EL (cell line): Measurements from ENCODE around the gene IFITM1.
"Not testable (repeated sequence)": the region's sequence is repeated elsewhere in the genome, so short reads cannot be mapped to it uniquely, and the experiment has no call there.

Experiments used
- DNase-seq: peaks from one replicate; pipeline ENCODE4 v3.0.0-alpha.2; 2016

IFITM1 gene

DNA sequence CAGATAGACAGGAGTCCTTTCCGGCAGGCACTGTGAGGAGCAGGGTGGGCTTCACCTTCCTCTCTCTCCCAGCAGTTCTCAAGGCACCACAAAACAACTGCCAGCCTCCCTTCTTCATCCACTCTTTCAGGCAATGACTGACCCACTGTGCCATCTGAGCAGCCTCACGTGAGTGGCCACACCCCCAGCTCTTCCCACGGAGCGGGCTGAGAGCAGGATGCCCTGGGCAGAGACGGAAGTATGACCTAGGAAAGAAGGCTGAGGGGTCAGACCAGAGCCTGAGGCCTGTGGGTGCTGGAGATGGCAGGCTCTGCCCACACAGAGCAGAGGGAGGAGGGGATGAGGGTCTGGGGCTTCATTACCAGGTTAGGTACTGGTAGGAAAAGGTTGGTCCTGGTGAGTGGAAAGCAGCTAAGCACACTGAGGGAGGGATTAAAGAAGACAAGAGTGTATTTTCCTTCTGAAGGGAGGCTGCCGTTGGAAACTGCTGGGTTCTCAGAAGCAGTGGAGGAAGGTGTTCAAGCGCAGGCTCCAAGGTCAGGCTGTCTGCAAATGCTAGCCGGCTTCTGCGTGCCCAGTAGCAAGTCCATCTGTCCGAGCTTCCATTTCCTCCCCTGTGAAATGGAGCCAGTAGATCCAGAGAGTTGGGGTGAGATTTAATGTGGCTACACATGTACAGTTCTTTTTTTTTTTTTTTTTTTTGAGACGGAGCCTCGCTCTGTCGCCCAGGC is 31.0 kb upstream of the IFITM1 start:
- DNase-seq = no peak

GRCh38 chr11:283405-284104 is 30.3 kb upstream of the IFITM1 start:
- no peak for DNase-seq

- DNase-seq = no peak
Observed at GRCh38 chr11:284105-285020, 29.5 kb upstream of the IFITM1 start.

- no peak for DNase-seq
Observed at GRCh38 chr11:285021-285893, 28.6 kb upstream of the IFITM1 start.

DNA sequence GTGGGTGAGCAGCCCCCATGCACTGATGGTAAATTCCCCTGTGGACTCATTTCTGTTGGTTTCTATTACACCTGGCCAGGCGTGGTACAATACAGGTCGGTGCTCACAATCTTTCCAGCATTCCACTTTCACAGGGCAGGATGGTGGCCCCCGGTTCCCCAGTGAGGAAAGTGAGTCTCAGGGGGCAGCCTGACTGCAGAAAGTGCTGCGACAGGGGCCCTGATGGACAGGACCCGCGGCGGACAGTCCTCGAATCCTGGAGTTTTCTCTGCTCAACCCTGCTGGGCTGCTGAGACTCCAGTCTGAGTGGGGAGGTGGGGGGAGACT is 28.0 kb upstream of the IFITM1 start:
- DNase-seq = no peak

- DNase-seq = not testable (repeated sequence)
Observed at GRCh38 chr11:286977-287820, 26.6 kb upstream of the IFITM1 start.

- DNase-seq = no peak
Observed at GRCh38 chr11:287821-288477, 25.9 kb upstream of the IFITM1 start.

GRCh38 chr11:288478-289397 is 25.1 kb upstream of the IFITM1 start, which contains the start of gene PGGHG:
Gene PGGHG, plus strand, starts transcription at chr11:289126. Its CDS starts 691 bp downstream, at chr11:289817.
- peak; percentile 58 for DNase-seq

GRCh38 chr11:289398-289711 is 24.5 kb upstream of the IFITM1 start:
- DNase-seq = no peak

DNA sequence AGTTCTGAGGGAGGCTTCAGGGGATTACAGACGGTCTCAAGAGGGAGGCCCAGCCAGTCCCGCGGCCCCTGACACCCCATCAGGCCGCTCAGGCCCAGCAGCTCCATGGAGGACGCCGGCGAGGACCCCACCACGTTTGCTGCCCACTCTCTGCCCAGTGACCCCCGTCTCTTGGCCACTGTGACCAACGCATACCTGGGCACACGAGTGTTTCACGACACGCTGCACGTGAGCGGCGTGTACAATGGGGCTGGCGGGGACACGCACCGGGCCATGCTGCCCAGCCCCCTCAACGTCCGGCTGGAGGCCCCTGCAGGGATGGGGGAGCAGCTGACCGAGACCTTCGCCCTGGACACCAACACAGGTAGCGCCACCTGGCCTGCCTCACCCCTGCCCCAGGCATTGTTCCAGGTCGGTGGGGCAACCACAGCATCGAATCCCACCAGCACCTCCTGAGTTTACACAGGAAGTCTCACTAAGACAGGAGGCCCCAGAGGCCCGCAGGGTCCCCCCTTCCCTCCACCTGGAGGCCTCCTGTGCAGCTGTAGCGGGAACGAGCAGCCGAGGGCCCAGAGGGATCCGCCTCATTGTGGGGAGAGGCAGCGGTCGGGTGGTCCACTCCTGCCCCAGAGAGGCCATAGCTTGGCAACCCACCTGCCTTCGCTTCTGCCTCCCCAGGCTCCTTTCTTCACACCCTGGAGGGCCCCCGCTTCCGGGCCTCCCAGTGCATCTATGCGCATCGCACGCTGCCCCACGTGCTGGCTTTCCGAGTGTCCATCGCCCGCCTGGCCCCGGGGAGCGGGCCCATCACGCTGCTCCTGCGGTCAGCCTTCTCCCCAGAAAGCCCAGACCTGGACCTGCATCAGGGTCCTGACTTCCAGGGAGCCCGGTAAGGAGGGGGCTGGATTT is 23.9 kb upstream of the IFITM1 start:
- no peak for DNase-seq

- no peak for DNase-seq
Observed at GRCh38 chr11:290621-291231, 23.1 kb upstream of the IFITM1 start.

DNA sequence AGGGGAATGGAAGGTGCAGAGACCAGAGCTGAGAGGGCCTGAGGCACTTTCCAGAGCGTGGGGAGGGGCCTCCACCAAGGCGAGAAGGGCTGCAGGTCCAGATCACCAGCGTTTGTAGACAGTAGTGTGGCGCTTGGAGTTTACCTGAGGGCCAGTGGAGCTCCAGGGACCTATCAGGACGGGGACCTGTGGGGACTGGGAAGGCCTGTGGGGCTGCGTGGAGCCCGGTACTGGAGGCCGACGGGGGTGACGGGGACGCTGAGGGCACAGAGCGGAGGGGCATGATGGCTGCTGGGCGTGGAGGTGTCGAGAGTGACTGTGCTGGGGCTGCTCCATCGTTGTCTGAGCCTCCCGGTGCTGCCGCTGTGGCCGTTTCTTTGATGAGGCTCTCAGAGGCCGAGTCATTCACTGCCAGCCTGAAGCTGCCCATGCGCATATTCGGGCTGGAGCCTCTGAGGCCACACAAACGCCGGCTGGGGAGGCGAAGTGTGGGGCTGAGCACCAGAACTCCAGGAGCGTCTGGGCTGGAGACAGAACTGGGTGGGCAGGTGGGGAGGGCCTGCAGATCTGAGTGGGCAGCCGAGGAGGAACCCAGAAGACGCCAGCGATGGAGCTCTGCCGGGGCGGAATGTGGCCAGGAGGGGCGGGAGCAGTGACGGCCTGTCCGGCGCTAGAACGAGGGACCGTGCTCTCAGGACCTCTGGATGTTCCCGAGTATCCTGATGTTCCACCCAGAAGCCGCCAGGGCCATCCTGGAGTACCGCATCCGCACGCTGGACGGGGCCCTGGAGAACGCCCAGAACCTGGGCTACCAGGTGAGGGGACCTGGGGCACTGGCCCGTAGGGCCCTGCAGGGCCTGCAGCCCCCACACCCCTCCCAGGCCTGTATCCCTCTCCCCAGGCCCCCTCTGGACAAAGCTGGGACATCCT is 22.3 kb upstream of the IFITM1 start:
- DNase-seq = no peak

GRCh38 chr11:292211-293121 is 21.4 kb upstream of the IFITM1 start:
- no peak for DNase-seq

DNA sequence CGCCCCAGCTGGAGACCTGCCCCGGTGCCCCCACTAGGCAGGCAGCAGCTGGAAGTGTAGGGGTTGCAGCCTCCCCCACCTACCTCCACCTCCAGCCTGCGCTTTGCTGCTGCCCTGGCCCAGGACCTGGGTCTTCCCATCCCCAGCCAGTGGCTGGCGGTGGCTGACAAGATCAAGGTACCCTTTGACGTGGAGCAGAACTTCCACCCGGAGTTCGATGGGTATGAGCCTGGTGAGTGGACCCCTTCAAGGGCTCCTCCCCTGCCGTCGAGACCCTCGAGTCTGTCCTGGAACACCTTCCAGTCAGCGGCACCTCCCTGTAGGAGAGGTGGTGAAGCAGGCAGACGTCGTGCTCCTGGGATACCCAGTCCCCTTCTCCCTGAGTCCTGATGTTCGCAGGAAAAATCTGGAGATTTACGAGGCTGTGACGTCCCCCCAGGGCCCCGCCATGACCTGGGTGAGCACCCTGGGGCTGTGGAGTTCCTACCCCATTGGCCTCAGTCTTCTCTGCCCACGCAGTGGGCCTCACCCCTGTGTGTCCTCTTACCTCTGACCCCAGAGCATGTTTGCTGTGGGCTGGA is 20.5 kb upstream of the IFITM1 start:
- DNase-seq = no peak

GRCh38 chr11:293852-294661 is 19.8 kb upstream of the IFITM1 start:
- DNase-seq = no peak
